GM19455 (cell line): ENCODE results near the gene LBHD1.
A peak's percentile ranks its signal among the peaks of the same experiment; 100 is the strongest.
"Not testable (repeated sequence)": the region's sequence is repeated elsewhere in the genome, so short reads cannot be mapped to it uniquely, and the experiment has no call there.

Experiments
- ATAC-seq: cut with Tn5 transposase; IDR thresholded peaks from one replicate; pipeline ENCODE4 v1.9.1; 2021; ENCODE audit not compliant: unreplicated experiment

LBHD1 gene

GRCh38 chr11:62665075-62665598 lies 6.9 kb downstream of the LBHD1 start, which contains the start of the genes C11orf98 and CSKMT:
TSS of gene C11orf98 (minus strand) at chr11:62665210. CDS start at chr11:62665169, 41 bp downstream.
TSS of gene CSKMT (plus strand) at chr11:62665312. CDS start at chr11:62665880, 568 bp downstream.
- peak; percentile 81 for ATAC-seq

- ATAC-seq: peak; percentile 29
Measured at GRCh38 chr11:62664405-62665074, 7.5 kb downstream of the LBHD1 start.

- ATAC-seq: no peak
Measured at GRCh38 chr11:62656796-62657429, 15.2 kb downstream of the LBHD1 start.

- no peak for ATAC-seq
Measured at GRCh38 chr11:62654297-62654696, 17.8 kb downstream of the LBHD1 start.

GRCh38 chr11:62652161-62653006 lies 19.7 kb downstream of the LBHD1 start:
- ATAC-seq: no peak

GRCh38 chr11:62650283-62650682 lies 21.8 kb downstream of the LBHD1 start:
- not testable (repeated sequence) for ATAC-seq

GRCh38 chr11:62649486-62649885 lies 22.6 kb downstream of the LBHD1 start:
- ATAC-seq: no peak

GRCh38 chr11:62648967-62649364 lies 23.1 kb downstream of the LBHD1 start:
- no peak for ATAC-seq

- no peak for ATAC-seq
Measured at GRCh38 chr11:62648185-62648966, 23.7 kb downstream of the LBHD1 start.

GRCh38 chr11:62647609-62648005 lies 24.5 kb downstream of the LBHD1 start:
- ATAC-seq: no peak

GRCh38 chr11:62646825-62647608 lies 25.1 kb downstream of the LBHD1 start:
- no peak for ATAC-seq

GRCh38 chr11:62645946-62646824 lies 25.9 kb downstream of the LBHD1 start, which contains the start of gene GANAB:
TSS of gene GANAB (minus strand) at chr11:62646613. CDS start at chr11:62646599, 14 bp downstream.
- peak; percentile 91 for ATAC-seq

- ATAC-seq: no peak
Measured at GRCh38 chr11:62645671-62645945, 26.5 kb downstream of the LBHD1 start.

GRCh38 chr11:62644220-62644619 lies 27.8 kb downstream of the LBHD1 start:
- no peak for ATAC-seq

GRCh38 chr11:62632492-62632891 lies 39.6 kb downstream of the LBHD1 start:
- no peak for ATAC-seq

GRCh38 chr11:62627713-62628112 lies 44.4 kb downstream of the LBHD1 start:
- no peak for ATAC-seq

- ATAC-seq: no peak
Measured at GRCh38 chr11:62622476-62623089, 49.5 kb downstream of the LBHD1 start.
